Suprapubic skin (tissue), 4 donors: ENCODE results near the gene EPHA8. TPM values are rescaled to one million over a fixed set of nuclear protein-coding genes. Genes with fewer than 3 reads are reported as not detected.

ENCODE experiments used
- DNase-seq, 2 donors: peaks; one replicate each; pipeline ENCODE4 v3.0.0-alpha.2; 2019; ENCODE audit warnings: low spot score in 2 of 2
- H3K27ac ChIP-seq: fragments of 200-600 bp; sonication (generic); one replicate; pipeline ENCODE4 v1.5.1; 2019
- H3K27me3 ChIP-seq: fragments of 200-600 bp; sonication (generic); one replicate; pipeline ENCODE4 v1.5.1; 2019
- H3K36me3 ChIP-seq: fragments of 200-600 bp; sonication (generic); one replicate; pipeline ENCODE4 v1.5.1; 2019
- H3K4me1 ChIP-seq: fragments of 200-600 bp; sonication (generic); one replicate; pipeline ENCODE4 v1.5.1; 2019
- H3K4me3 ChIP-seq: fragments of 200-600 bp; sonication (generic); one replicate; pipeline ENCODE4 v1.5.1; 2019; ENCODE audit warnings: mild to moderate bottlenecking
- H3K9me3 ChIP-seq: fragments of 200-600 bp; sonication (generic); one replicate; pipeline ENCODE4 v1.5.1; 2019
- EP300 ChIP-seq: sonication (generic); formaldehyde crosslinking; IDR thresholded peaks from one replicate; pipeline ENCODE4 v1.6.1; 2017; ENCODE audit warnings: antibody characterized with exemption
- POLR2A ChIP-seq, 2 donors: fragments of 450-650 bp; IDR thresholded peaks; one replicate each; pipeline ENCODE4 v1.6.1; 2017; ENCODE audit warnings: antibody characterized with exemption in 2 of 2, mild to moderate bottlenecking in 2 of 2, moderate library complexity in 2 of 2
- POLR2AphosphoS5 ChIP-seq, 3 donors: sonication (generic); formaldehyde crosslinking; IDR thresholded peaks; one replicate each; pipeline ENCODE4 v1.6.1; 2017; ENCODE audit warnings: antibody characterized with exemption in 3 of 3
- WGBS: methylation state at CpG from one replicate; pipeline ENCODE4 v1.1.5; 2018; 5-methylcytosine and 5-hydroxymethylcytosine counted together
- total RNA-seq, 4 donors: library from RNA; depleted of rRNA; stranded (reverse); fragments of >200 nt; gene quantifications; one replicate each; pipeline ENCODE4 v1.1.0, GENCODE V29; 2016
- TF ChIP-seq, protein P1 (sequence below), 2 donors: fragments of 200-600 bp in 1 of 2; fragments of 450-650 bp in 1 of 2; sonication (generic) in 1 of 2; IDR thresholded peaks; one replicate each; pipeline ENCODE4 v1.5.1; 2016 to 2019; ENCODE audit warnings: antibody characterized with exemption in 2 of 2, mild to moderate bottlenecking in 1 of 2, moderate library complexity in 1 of 2

EPHA8 gene
- total RNA-seq, 4 donors from 2014 or later, result 0.34 to 0.64 TPM; not detected in 2

DNA sequence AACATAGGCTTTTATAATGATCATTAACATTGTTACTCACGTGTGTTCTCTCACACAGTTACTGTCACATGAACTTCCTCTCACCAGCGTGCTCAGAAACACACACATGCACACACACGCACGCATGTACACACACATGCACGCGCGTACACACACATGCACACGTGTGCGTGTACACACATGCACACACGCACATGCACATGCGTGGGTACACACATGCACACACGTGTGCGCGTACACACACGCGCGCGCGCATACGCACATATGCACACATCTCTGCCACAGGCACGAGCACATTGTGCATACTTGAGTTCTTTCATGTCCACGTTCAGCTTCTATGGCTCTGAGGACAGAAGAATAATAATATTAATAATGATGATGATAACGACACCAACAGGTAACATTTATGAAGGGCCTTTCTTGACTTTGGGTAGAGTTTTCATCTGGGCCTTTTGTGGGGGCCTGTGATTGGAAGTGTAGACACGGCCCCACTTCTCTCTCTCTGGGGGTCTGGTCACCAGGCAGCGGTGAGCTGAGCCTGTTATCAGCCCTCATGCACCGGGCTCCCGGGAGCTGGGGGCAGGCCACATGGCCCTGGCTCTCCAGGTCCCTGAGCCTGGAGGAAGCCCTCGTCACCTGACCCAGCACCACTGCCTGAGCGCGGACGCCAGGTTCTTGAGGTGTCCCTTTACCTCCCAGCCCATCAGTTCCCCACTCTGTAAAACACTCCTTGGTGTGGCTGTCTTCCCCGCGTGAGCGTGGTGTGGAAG, 7.0 kb downstream of the EPHA8 start:
- no peak for DNase-seq
- Histone ChIP-seq H3K36me3 (no peaks in the 10 kb centered on the region), H3K27me3 (peaks cover 88% of the 10 kb centered on the region), H3K4me3 (no peak overlapping the region), H3K4me1 (no peaks in the 10 kb centered on the region), H3K9me3 (no peaks in the 10 kb centered on the region), H3K27ac (no peak overlapping the region)
- TF ChIP-seq, protein P1, sequence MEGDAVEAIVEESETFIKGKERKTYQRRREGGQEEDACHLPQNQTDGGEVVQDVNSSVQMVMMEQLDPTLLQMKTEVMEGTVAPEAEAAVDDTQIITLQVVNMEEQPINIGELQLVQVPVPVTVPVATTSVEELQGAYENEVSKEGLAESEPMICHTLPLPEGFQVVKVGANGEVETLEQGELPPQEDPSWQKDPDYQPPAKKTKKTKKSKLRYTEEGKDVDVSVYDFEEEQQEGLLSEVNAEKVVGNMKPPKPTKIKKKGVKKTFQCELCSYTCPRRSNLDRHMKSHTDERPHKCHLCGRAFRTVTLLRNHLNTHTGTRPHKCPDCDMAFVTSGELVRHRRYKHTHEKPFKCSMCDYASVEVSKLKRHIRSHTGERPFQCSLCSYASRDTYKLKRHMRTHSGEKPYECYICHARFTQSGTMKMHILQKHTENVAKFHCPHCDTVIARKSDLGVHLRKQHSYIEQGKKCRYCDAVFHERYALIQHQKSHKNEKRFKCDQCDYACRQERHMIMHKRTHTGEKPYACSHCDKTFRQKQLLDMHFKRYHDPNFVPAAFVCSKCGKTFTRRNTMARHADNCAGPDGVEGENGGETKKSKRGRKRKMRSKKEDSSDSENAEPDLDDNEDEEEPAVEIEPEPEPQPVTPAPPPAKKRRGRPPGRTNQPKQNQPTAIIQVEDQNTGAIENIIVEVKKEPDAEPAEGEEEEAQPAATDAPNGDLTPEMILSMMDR (IDR thresholded peaks at IDR 0.05), result no peak
- TF ChIP-seq EP300, result no peak
- TF ChIP-seq POLR2AphosphoS5 (IDR thresholded peaks at IDR 0.05), result no peak
- no peak for TF ChIP-seq POLR2A (IDR thresholded peaks at IDR 0.05)
- WGBS, result 90% methylated on average over 31 of the region's 34 CpGs

- Histone ChIP-seq H3K27ac (no peak overlapping the region), H3K4me3 (no peak overlapping the region), H3K9me3 (no peaks in the 10 kb centered on the region), H3K27me3 (peaks cover 70% of the 10 kb centered on the region), H3K4me1 (no peaks in the 10 kb centered on the region), H3K36me3 (no peaks in the 10 kb centered on the region)
- TF ChIP-seq POLR2AphosphoS5 (IDR thresholded peaks at IDR 0.05), result no peak
- TF ChIP-seq, protein P1 (IDR thresholded peaks at IDR 0.05), result no peak
- no peak for TF ChIP-seq POLR2A (IDR thresholded peaks at IDR 0.05)
- no peak for TF ChIP-seq EP300
- DNase-seq, result no peak
- WGBS, result no CpG with 5 or more reads among the region's 9 CpGs
These were observed 9.5 kb downstream of the EPHA8 start for GRCh38 chr1:22572818-22573217.

- 48% methylated on average over 5 of the region's 7 CpGs for WGBS
- DNase-seq, result no peak
- H3K36me3 ChIP-seq, result no peaks in the 10 kb centered on the region
- TF ChIP-seq EP300 (no peak), POLR2A (IDR thresholded peaks at IDR 0.05) (no peak), POLR2AphosphoS5 (IDR thresholded peaks at IDR 0.05) (no peak)
- TF ChIP-seq, protein P1 (IDR thresholded peaks at IDR 0.05), result no peak
- H3K9me3 ChIP-seq, result no peaks in the 10 kb centered on the region
- no peak overlapping the region for H3K27ac ChIP-seq
- H3K4me1 ChIP-seq, result no peaks in the 10 kb centered on the region
- no peak overlapping the region for H3K4me3 ChIP-seq
- peaks cover 67% of the 10 kb centered on the region for H3K27me3 ChIP-seq
These were observed 9.9 kb downstream of the EPHA8 start for GRCh38 chr1:22573237-22573636.

DNA sequence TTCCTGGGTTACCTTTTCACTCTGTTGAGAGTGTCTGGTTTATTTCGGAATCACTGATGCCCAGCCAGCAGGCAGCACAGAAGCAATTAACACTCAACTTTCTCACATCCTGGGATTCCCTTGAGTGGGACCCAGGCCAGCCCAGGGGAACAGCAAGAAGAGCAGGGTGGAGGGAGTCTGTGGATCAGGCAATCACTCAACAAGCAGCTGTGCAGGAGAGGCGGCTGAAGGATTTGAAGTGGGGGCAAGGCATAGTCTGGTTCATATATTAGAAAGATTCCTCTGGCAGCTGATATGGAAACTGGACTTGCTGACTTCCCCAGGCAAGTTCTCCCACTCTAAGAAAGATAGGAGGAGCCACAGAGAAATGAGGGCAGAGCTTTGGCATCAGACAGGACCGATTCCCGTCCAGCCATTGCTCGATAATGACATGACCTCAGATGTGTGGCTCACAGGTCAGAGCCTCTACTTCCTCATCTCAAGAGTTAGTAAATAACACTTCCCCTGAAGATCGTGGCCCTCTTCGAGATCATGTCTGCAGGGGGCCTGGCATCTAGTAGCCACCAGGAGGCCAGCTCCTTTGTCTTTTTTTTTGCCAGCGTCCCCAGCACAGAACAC, 12.4 kb downstream of the EPHA8 start:
- DNase-seq, result no peak
- H3K36me3 ChIP-seq, result no peaks in the 10 kb centered on the region
- no peak overlapping the region for H3K4me3 ChIP-seq
- peaks cover 51% of the 10 kb centered on the region for H3K27me3 ChIP-seq
- TF ChIP-seq POLR2AphosphoS5 (IDR thresholded peaks at IDR 0.05) (no peak), EP300 (no peak), POLR2A (IDR thresholded peaks at IDR 0.05) (no peak)
- TF ChIP-seq, protein P1 (IDR thresholded peaks at IDR 0.05), result no peak
- H3K4me1 ChIP-seq, result no peaks in the 10 kb centered on the region
- WGBS, result 52% methylated on average over 8 of the region's 8 CpGs
- no peak overlapping the region for H3K27ac ChIP-seq
- no peaks in the 10 kb centered on the region for H3K9me3 ChIP-seq

DNA sequence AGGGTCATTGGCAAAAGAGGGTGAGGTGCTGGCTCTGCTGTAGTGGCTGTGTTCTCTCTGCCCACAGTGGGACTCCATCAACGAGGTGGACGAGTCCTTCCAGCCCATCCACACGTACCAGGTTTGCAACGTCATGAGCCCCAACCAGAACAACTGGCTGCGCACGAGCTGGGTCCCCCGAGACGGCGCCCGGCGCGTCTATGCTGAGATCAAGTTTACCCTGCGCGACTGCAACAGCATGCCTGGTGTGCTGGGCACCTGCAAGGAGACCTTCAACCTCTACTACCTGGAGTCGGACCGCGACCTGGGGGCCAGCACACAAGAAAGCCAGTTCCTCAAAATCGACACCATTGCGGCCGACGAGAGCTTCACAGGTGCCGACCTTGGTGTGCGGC, 12.9 kb downstream of the EPHA8 start:
- no peak for DNase-seq
- no peak overlapping the region for H3K27ac ChIP-seq
- H3K36me3 ChIP-seq, result no peaks in the 10 kb centered on the region
- no peaks in the 10 kb centered on the region for H3K4me1 ChIP-seq
- peaks cover 46% of the 10 kb centered on the region for H3K27me3 ChIP-seq
- H3K9me3 ChIP-seq, result no peaks in the 10 kb centered on the region
- H3K4me3 ChIP-seq, result no peak overlapping the region
- TF ChIP-seq POLR2AphosphoS5 (IDR thresholded peaks at IDR 0.05) (no peak), EP300 (no peak), POLR2A (IDR thresholded peaks at IDR 0.05) (no peak)
- TF ChIP-seq, protein P1 (IDR thresholded peaks at IDR 0.05), result no peak
- WGBS, result 80% methylated on average over 6 of the region's 23 CpGs
